Hepatocyte (in vitro differentiated cells): ENCODE results near the gene TP53. TPM values are rescaled to one million over a fixed set of nuclear protein-coding genes. Genes with fewer than 3 reads are reported as not detected.

Source experiments
- DNase-seq: peaks from one replicate; pipeline ENCODE4 v3.0.0-alpha.2; 2016; ENCODE audit warnings: low spot score
- H2AFZ ChIP-seq: fragments of 200-600 bp; sonication (generic); 2 replicates; pipeline ENCODE4 v1.6.0; 2016; ENCODE audit warnings: antibody characterized with exemption, mild to moderate bottlenecking
- H3K27ac ChIP-seq: fragments of 200-600 bp; sonication (generic); 2 replicates; pipeline ENCODE4 v1.5.1; 2016; ENCODE audit warnings: mild to moderate bottlenecking
- H3K27me3 ChIP-seq: fragments of 200-600 bp; sonication (generic); 2 replicates; pipeline ENCODE4 v1.6.1; 2016
- H3K36me3 ChIP-seq: fragments of 200-600 bp; sonication (generic); replicated peaks from 2 replicates; pipeline ENCODE4 v1.5.1; 2016; ENCODE audit warnings: low read depth; ENCODE audit not compliant: insufficient read depth
- H3K4me1 ChIP-seq: fragments of 200-600 bp; sonication (generic); 2 replicates; pipeline ENCODE4 v1.5.1; 2016; ENCODE audit warnings: mild to moderate bottlenecking, moderate library complexity; ENCODE audit not compliant: insufficient read depth
- H3K4me2 ChIP-seq: fragments of 200-600 bp; sonication (generic); 2 replicates; pipeline ENCODE4 v1.6.0; 2016
- H3K4me3 ChIP-seq: fragments of 200-600 bp; sonication (generic); 2 replicates; pipeline ENCODE4 v1.5.1; 2016; ENCODE audit warnings: mild to moderate bottlenecking
- H3K79me2 ChIP-seq: fragments of 200-600 bp; sonication (generic); 2 replicates; pipeline ENCODE4 v1.6.0; 2017; ENCODE audit warnings: mild to moderate bottlenecking
- H3K9me2 ChIP-seq: fragments of 200-600 bp; sonication (generic); replicated peaks from 2 replicates; pipeline ENCODE4 v1.6.0; 2017; ENCODE audit warnings: mild to moderate bottlenecking; ENCODE audit not compliant: insufficient read depth
- H3K9me3 ChIP-seq: fragments of 200-600 bp; sonication (generic); 2 replicates; pipeline ENCODE4 v1.5.1; 2016; ENCODE audit warnings: low read depth, mild to moderate bottlenecking
- H4K20me1 ChIP-seq: fragments of 200-600 bp; sonication (generic); 2 replicates; pipeline ENCODE4 v1.6.0; 2016; ENCODE audit warnings: mild to moderate bottlenecking; ENCODE audit not compliant: insufficient read depth, poor library complexity, severe bottlenecking
- CTCF ChIP-seq: fragments of 200-600 bp; sonication (generic); IDR thresholded peaks from 2 replicates; pipeline ENCODE4 v1.5.1; 2016; ENCODE audit warnings: antibody characterized with exemption, mild to moderate bottlenecking; ENCODE audit not compliant: poor library complexity
- EZH2 ChIP-seq: fragments of 200-600 bp; sonication (generic); IDR thresholded peaks from 2 replicates; pipeline ENCODE4 v1.6.1; 2016; ENCODE audit warnings: antibody characterized with exemption, mild to moderate bottlenecking, borderline replicate concordance
- EZH2phosphoT487 ChIP-seq: fragments of 200-600 bp; sonication (generic); IDR thresholded peaks from one replicate; pipeline ENCODE4 v1.6.1; 2018; ENCODE audit warnings: antibody characterized with exemption, mild to moderate bottlenecking, low read depth, moderate library complexity; ENCODE audit not compliant: unreplicated experiment, severe bottlenecking
- WGBS: methylation state at CpG from one replicate; pipeline ENCODE4 v1.1.6; 2016; ENCODE audit warnings: low lambda C conversion rate; ENCODE audit errors: missing lambda C conversion rate; 5-methylcytosine and 5-hydroxymethylcytosine counted together
- polyA plus RNA-seq: library from polyadenylated mRNA; unstranded; fragments of >200 nt; fragmentation: Nextera tagmentation; extraction: Ambion mirVana; gene quantifications from 2 replicates; pipeline ENCODE4 v1.2.1, GENCODE V29; 2016
- total RNA-seq: library from RNA; depleted of rRNA; stranded (reverse); fragments of >200 nt; gene quantifications from 2 replicates; pipeline ENCODE4 v1.2.3, GENCODE V29; 2014

TP53 gene
- total and polyA plus RNA-seq, 2 experiments from 2014 or later = 29.6 to 31.7 TPM

GRCh38 chr17:7631398-7632380 is 55.6 kb downstream of the TP53 start:
- Histone ChIP-seq H3K4me2 (no peak overlapping the region), H3K27ac (no peak overlapping the region), H3K9me3 (no peaks in the 10 kb centered on the region), H3K4me1 (peaks cover 8% of the 10 kb centered on the region), H3K4me3 (no peak overlapping the region), H4K20me1 (no peaks in the 10 kb centered on the region), H2AFZ (no peak overlapping the region), H3K79me2 (peaks cover 6% of the 10 kb centered on the region), H3K36me3 (no peaks in the 10 kb centered on the region), H3K27me3 (no peaks in the 10 kb centered on the region), H3K9me2 (no peaks in the 10 kb centered on the region)
- 62% methylated on average over 11 of the region's 11 CpGs for WGBS
- no peak for DNase-seq
- no peak for TF ChIP-seq EZH2
- TF ChIP-seq EZH2phosphoT487 = no peak
- TF ChIP-seq CTCF = no peak

GRCh38 chr17:7629939-7630571 is 57.2 kb downstream of the TP53 start, which contains the start of gene SHBG:
TSS of gene SHBG (plus strand) at chr17:7630135. CDS start at chr17:7630173, 38 bp downstream.
- WGBS = 62% methylated on average over 13 of the region's 13 CpGs
- no peaks in the 10 kb centered on the region for H4K20me1 ChIP-seq
- no peaks in the 10 kb centered on the region for H3K9me2 ChIP-seq
- peaks cover 19% of the 10 kb centered on the region for H3K4me1 ChIP-seq
- H3K27me3 ChIP-seq = no peaks in the 10 kb centered on the region
- H3K79me2 ChIP-seq = peaks cover 22% of the 10 kb centered on the region
- no peak for TF ChIP-seq EZH2
- no peak for TF ChIP-seq CTCF
- no peak for TF ChIP-seq EZH2phosphoT487
- H3K4me2 ChIP-seq = no peak within 1 kb of the TSS
- H3K36me3 ChIP-seq = no peaks in the 10 kb centered on the region
- no peak within 1 kb of the TSS for H2AFZ ChIP-seq
- peak within 1 kb of the TSS; percentile 46 for H3K27ac ChIP-seq
- peak; percentile 50 for DNase-seq
- no peak within 1 kb of the TSS for H3K4me3 ChIP-seq
- H3K9me3 ChIP-seq = no peaks in the 10 kb centered on the region

GRCh38 chr17:7627250-7628121 is 59.8 kb downstream of the TP53 start, which contains the start of gene SAT2:
TSS of gene SAT2 (minus strand) at chr17:7627821. CDS start at chr17:7627635, 186 bp downstream.
- 2% methylated on average over 35 of the region's 54 CpGs for WGBS
- no peaks in the 10 kb centered on the region for H3K9me3 ChIP-seq
- H4K20me1 ChIP-seq = no peaks in the 10 kb centered on the region
- peaks cover 19% of the 10 kb centered on the region for H3K4me1 ChIP-seq
- no peaks in the 10 kb centered on the region for H3K36me3 ChIP-seq
- H2AFZ ChIP-seq = peak within 1 kb of the TSS; percentile 70
- peak within 1 kb of the TSS; percentile 99 for H3K27ac ChIP-seq
- peak within 1 kb of the TSS; percentile 71 for H3K4me3 ChIP-seq
- peaks cover 24% of the 10 kb centered on the region for H3K79me2 ChIP-seq
- H3K9me2 ChIP-seq = no peaks in the 10 kb centered on the region
- DNase-seq = peak; percentile 96
- H3K4me2 ChIP-seq = peak within 1 kb of the TSS; percentile 96
- no peak for TF ChIP-seq CTCF
- no peak for TF ChIP-seq EZH2phosphoT487
- TF ChIP-seq EZH2 = no peak
- no peaks in the 10 kb centered on the region for H3K27me3 ChIP-seq
